ENCODE measurements around the gene AJAP1. TPM values are rescaled to one million over a fixed set of nuclear protein-coding genes. Genes with fewer than 3 reads are reported as not detected.

Gene AJAP1
- total RNA-seq, 1 donor = under 0.01 TPM

DNA sequence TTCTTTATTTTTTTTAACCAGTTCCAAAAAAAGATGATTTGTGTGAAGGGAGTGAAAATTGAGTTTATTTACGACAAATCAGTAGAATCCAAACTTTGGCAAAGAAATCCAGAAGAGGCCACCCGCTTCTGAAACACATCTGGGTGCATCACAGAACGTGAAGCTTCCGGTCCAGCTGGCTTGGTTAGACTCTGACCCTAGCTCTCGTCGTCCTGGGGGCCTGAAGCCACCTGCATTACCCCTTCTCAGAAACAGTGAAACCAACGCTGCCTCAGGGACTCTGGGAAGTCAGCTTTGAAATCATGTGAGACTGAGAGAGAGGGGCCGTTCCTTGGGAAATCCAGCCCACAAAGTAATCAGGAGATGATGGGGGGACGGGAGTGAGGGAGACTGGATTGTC lies 21.8 kb downstream of the AJAP1 start:
- no peak for DNase-seq (ENCODE audit: low read depth in 2 of 3, low spot score in 2 of 3)

GRCh38 chr1:4677608-4678007 lies 23.2 kb downstream of the AJAP1 start:
- DNase-seq (ENCODE audit: low read depth in 2 of 3, low spot score in 2 of 3) = no peak

- DNase-seq (ENCODE audit: low read depth in 2 of 3, low spot score in 2 of 3) = no peak
Observed at GRCh38 chr1:4678066-4678717, 23.8 kb downstream of the AJAP1 start.

- DNase-seq (ENCODE audit: low read depth in 2 of 3, low spot score in 2 of 3) = no peak
Observed at GRCh38 chr1:4681026-4681425, 26.6 kb downstream of the AJAP1 start.

DNA sequence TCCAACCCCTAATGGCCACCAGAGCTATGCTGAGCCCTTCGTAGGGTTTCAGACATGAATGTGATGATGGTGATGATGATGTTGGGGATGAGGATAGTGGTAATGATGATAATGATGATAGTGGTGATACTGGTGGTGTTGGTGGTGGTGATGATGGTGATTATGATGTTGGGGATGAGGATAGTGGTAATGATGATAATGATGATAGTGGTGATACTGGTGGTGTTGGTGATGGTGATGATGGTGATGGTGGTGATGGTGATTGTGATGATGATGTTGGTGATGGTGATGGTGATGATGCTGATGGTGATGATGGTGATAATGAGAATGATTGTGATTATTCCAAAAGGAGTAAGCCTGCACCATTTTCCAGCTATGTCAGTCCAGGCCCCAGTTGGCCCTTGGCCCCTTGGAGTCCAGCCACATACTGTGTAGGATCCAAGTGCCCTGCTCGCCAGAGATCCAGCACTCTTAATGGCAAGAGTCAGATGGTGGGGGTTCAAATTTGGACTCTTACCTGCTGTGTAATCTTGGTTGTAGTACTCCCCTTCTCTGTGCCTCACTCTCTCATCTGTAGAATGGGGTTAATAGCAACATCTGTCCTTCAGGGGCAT lies 28.3 kb downstream of the AJAP1 start:
- no peak for DNase-seq (ENCODE audit: low read depth in 2 of 3, low spot score in 2 of 3)

DNA sequence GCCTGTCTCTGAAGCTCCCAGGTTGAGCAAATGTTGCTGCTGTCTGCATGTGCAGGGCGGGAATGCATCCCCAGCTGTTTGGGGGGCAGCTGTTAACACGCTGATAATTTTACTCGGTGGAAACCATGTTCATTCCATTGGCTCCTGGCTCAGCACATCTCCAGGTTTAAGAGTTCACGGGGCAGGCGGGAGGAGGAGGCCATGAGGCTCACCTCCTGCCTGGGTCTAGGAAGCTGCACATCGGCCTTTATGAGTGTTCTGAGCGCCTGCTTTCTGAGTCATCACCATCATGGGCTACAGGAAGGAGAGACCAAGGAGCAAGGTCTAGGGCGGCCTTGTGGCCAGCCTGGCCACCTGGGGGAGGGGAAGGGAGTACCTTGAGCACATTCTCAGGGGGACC lies 29.7 kb downstream of the AJAP1 start:
- DNase-seq (ENCODE audit: low read depth in 2 of 3, low spot score in 2 of 3) = no peak

GRCh38 chr1:4684864-4685522 lies 30.6 kb downstream of the AJAP1 start:
- DNase-seq (ENCODE audit: low read depth in 2 of 3, low spot score in 2 of 3) = no peak

DNA sequence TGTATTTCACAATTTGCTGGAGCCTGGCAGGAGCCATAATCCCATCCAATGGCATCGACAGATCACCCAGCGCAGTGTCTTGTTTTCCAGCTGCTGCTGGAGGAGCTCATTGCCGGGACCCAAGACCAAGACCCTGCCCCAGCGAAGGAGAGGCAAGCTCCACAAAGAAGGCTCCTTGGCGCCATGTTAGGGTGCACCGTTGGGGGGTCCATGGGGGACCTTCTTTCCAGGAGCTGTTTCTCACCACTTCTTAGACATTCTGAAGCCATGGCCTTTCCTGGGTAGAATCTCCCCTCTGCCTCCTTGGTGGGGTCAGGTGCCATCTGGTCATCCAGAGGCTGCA lies 31.1 kb downstream of the AJAP1 start:
- DNase-seq (ENCODE audit: low read depth in 2 of 3, low spot score in 2 of 3) = no peak

- DNase-seq (ENCODE audit: low read depth in 2 of 3, low spot score in 2 of 3) = no peak
Observed at GRCh38 chr1:4687943-4688342, 33.5 kb downstream of the AJAP1 start.

- no peak for DNase-seq (ENCODE audit: low read depth in 2 of 3, low spot score in 2 of 3)
Observed at GRCh38 chr1:4689271-4689935, 35.0 kb downstream of the AJAP1 start.

DNA sequence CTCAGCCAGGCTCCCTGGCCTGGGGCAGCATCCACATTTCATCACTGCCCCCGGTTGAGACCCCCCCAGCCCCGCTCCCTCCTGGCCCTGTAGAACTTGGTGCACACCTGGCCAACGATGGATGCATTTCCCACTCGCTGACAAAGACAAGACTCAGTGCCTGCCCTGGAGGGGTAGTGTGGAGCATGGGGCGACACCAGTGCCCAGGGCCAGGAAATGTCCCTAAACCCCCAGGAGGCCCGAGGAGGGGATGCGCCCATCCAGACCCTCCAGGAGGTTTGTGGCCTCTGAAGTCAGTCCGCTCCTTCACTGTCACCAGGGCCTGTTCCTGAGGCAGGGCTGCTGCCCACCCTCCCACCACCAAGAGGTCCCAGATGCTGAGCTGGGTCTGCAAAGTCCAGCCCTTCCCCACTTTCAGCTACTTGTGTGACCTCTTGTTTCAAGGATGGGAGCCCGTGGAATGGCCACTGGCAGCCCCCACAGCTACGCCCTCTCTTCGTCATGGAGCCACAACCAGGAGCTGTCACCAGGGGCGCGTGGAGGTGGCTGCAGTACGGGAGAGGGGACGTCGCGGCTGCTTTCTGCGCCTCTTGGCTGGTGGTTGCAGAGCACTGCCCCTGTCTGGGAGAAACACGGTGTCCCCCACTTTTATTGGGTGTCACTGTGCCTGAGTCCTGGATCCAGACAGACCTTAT lies 35.7 kb downstream of the AJAP1 start:
- DNase-seq (ENCODE audit: low read depth in 2 of 3, low spot score in 2 of 3) = no peak

GRCh38 chr1:4690951-4691675 lies 36.7 kb downstream of the AJAP1 start:
- no peak for DNase-seq (ENCODE audit: low read depth in 2 of 3, low spot score in 2 of 3)

GRCh38 chr1:4691766-4692405 lies 37.5 kb downstream of the AJAP1 start:
- DNase-seq (ENCODE audit: low read depth in 2 of 3, low spot score in 2 of 3) = no peak

GRCh38 chr1:4692437-4692836 lies 38.0 kb downstream of the AJAP1 start:
- no peak for DNase-seq (ENCODE audit: low read depth in 2 of 3, low spot score in 2 of 3)

DNA sequence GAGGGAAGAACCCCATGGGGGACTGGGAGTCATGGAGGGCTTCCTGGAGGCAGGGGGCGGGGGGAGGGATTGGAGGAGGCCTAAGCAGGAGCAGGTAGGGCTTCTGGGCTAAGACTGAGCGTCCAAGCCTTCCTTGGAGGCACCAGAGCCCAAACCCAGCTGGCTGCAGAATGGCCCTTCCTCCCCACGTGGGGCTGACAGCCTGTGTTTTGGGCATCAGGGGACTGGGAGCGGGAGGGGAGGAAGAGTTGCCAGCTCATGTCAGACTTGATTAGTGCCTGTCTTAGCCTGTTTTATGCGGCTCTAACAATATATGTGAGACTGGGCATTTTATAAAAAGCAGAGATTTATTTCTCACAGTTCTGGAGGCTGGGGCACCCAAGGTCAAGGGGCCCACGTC lies 38.9 kb downstream of the AJAP1 start:
- no peak for DNase-seq (ENCODE audit: low read depth in 2 of 3, low spot score in 2 of 3)

- no peak for DNase-seq (ENCODE audit: low read depth in 2 of 3, low spot score in 2 of 3)
Observed at GRCh38 chr1:4693891-4694290, 39.5 kb downstream of the AJAP1 start.

DNA sequence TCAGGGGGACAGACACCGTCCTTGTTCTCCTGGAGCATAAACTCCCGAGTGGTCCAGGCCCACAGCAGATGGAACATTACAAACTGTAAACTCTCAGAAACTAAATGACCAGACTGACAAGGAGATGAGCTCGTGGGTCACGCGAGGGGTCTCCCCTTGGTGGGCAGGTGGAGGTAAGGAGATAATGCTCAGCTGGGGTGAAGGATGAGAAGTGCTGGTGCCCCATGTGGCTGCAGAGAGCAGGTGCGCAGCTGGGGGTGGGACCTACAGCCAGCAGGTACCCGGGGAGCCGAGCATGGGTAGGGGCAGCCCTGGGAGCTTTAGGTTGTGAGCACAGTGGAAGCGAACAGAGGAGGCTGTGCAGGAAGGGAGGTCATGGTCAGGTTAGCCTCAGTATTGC lies 40.1 kb downstream of the AJAP1 start:
- no peak for DNase-seq (ENCODE audit: low read depth in 2 of 3, low spot score in 2 of 3)

- DNase-seq (ENCODE audit: low read depth in 2 of 3, low spot score in 2 of 3) = no peak
Observed at GRCh38 chr1:4695241-4695640, 40.8 kb downstream of the AJAP1 start.

- no peak for DNase-seq (ENCODE audit: low read depth in 2 of 3, low spot score in 2 of 3)
Observed at GRCh38 chr1:4696161-4696745, 41.8 kb downstream of the AJAP1 start.

GRCh38 chr1:4696753-4697152 lies 42.3 kb downstream of the AJAP1 start:
- DNase-seq (ENCODE audit: low read depth in 2 of 3, low spot score in 2 of 3) = no peak
